HK-2 (cell line): ENCODE results near the gene LCMT2.
"Not testable (repeated sequence)": the region's sequence is repeated elsewhere in the genome, so short reads cannot be mapped to it uniquely, and the experiment has no call there.

Experiments
- DNase-seq: peaks from one replicate; pipeline ENCODE4 v3.0.0-alpha.2; 2018; ENCODE audit not compliant: unreplicated experiment

The LCMT2 gene

GRCh38 chr15:43316016-43316970 lies 14.1 kb downstream of the LCMT2 start:
- no peak for DNase-seq

- DNase-seq, result no peak
Observed at GRCh38 chr15:43314171-43314570, 16.2 kb downstream of the LCMT2 start.

- no peak for DNase-seq
Observed at GRCh38 chr15:43312378-43312777, 18.0 kb downstream of the LCMT2 start.

DNA sequence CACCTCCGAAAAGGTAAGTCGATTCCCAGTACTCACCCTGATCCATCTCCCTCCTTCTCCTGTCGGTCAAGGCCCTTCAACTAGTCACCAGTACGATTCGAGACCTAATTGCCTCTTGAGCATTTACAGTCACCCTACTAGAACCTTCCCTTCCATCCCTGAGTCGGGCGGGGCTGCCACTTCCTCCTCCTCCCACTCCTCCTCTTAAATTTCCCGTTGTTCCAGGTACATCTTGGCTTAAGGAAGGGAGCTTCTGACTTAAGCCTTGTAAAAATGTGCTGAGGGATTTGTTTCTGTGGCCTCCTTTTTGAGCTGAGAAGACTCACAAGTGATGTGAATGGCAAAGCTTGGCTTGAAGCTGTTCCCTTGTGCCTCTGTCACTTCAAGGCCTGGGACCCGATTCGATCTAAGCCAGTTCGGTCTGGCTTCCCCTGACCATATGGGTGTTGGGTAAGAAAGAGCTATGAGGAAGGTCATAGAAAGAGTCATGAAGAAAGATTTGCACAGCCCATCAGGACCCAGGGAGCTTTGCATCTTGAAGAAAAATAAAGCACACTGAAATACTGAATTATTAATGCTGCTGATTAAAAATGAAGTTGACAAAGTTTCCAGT lies 28.1 kb downstream of the LCMT2 start, which contains the start of gene TGM7:
TGM7 (minus strand) TSS at position 51 of the 613 bp plus-strand sequence.
- DNase-seq, result no peak

DNA sequence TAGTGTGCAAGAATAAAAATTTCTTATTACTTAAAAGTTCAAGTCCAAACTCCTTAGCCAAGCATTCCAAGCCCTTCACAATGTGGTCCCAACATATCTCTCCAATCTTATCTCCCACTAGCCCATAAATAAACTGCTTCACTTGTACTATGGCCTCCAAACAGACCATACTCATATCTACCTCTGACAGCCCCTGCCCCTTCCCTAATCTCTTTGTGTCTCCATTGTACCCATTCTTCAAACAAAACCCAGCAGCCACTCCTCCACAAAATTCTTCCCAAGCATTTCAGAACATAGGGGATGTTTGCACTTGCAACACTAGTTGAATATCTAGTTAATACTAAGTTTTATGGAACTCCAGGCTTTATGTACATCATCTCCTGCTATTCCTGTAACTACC lies 30.5 kb downstream of the LCMT2 start:
- no peak for DNase-seq

DNA sequence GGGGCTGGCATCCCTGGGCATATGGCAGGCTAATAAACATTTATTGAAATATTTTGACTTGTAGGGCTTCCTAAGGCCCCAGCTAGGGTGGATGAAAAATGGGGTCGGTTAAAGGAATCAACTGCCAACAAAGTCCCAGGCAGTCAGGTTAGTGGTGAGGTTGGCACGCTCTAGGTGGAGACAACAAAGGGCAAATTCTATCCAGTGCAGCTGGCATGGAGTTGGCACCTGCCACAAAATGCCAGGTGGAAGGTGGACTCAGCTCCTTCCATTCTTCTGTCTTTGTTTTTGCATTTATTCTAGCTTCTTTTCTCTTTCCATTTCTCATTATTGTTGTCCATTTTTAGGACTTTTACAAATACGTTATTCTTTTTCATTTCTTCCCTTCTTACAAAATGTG lies 31.0 kb downstream of the LCMT2 start:
- DNase-seq, result no peak

DNA sequence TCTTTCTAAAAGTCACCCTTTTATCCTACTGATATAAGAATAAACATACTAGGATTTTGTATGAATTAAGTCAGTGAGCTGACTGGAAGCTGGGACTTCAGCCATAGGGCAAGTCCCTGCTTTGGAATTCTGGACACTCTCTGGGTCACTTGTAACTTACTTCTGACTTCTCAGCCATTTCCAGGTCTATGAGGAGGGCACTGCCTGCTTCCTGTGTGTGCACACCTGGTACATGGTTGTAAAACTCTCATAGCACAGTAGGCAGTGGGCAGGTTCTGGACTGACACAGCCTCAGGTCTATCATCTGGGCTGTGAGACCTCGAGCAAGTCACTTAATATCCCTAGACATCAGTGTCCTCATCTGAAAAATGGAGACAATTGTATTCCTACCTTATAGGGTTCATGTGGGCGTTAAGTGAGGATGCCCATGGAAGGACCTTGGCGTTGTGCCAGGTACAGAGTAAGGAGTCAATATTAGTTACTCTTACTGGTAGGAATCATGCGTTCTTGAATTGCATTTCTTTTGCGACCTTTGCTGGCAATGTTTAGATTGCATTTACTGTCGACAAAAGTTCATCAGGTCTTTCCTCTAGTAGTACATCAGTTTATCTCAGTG lies 36.2 kb downstream of the LCMT2 start:
- no peak for DNase-seq

DNA sequence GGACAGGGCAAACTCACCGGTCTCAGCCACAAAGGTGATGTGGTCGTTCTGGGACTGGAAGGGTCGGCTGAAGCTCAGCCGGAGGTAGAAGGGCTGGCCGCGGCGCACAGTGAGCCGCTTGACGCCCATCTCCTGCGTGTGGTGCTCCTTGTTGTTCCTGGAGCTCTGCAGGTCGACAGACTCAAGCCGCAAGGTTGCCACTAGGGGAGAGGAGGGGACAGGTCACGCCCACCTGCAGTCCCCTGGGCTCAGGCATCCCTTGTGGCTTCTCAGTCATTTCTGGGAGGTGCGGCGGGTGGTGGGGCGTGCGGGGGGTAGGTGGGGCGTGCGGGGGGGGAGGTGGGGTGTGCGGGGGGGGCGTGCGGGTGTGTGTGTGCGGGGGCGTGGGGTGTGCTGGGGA lies 36.9 kb downstream of the LCMT2 start:
- no peak for DNase-seq

DNA sequence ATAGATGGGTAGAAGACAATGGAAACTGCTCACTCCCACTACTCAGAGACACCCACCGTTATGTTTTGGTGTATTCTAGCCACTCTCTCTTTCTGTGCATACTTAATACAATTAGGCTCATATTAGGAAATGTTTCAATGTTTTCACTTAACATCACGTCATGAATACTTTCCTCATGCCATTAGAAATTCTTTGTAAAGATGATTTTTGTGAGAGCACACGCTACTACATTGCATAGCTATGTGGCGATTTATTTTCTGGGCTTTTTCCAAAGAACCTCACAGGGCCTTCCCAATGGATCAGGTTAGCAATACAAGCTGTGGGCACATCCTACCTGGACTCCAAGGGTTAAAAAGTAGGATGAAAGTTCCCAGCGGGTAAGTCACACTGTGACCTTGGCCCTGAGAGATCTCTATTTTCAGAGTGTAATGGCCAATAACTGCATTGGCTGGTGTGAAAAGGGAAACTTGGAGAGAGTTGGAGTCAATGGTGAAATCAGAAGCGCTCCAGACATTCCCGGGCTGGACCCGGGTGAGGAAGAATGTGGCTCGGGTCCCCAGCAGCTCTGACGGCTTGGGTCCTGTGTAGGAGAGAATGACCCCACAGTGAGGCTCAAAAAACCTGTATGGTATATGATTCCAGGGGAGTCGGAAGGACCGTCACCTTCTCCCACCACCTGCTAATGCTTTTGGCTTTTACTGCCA lies 37.8 kb downstream of the LCMT2 start:
- DNase-seq, result no peak

GRCh38 chr15:43289656-43290055 lies 40.7 kb downstream of the LCMT2 start:
- DNase-seq, result not testable (repeated sequence)

DNA sequence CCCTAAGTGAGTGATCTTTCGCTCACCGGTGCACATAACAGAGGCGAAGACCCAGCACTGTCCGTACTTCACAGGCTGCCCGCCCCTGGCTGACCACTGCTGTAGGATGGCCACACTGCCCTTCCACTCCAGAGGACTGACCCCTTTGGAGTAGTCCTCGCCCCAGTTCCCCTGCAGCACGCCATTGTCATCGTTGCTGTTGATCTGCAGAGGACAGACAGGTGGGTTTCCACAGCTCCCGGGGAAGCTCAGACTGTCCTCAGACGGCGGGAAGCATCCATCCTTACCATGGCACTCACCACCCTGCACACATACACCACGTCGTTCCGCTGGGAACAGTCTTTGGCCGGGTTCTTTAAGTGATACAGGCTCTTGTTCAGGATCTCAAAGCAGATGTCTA lies 43.1 kb downstream of the LCMT2 start:
- no peak for DNase-seq

DNA sequence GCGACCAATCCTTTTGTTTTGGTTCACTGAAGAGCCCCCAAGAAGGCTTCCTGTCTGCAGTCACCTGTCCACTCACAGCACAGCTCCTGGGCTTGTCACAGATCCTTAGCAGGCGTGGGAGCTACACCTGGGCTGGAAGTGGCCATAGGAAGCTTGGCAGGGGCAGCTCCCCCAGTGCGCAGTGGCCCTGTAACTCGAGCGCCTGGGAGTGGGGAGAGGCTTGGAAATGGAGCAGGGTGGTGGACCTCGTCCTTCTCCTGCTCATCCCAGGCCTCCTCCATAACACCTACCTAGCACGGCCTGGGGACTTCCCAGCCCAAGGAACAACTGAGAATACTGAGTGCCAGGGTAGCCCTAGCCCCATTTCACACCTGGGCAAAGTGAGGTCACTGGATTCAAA lies 44.3 kb downstream of the LCMT2 start:
- no peak for DNase-seq

DNA sequence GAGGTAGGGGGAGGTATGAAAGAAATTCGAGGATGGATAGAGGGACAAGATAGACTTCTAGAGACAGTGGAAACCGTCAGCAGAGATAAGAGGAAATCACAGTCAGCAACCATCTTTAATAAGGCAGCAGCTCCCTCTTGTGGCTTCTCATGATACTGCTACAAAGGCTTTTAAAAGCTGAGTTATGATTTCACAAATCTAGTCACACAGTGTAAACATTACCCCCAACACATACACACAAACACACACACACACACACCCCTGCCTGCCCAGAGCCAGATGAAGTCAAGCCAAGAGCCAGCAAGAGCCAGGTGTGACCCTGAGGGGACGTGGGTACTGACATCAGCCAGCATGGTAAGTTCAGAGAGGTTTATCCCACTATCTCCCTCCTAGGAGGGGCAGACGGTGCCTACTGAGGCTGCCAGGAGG lies 44.8 kb downstream of the LCMT2 start:
- DNase-seq, result peak; percentile 17

DNA sequence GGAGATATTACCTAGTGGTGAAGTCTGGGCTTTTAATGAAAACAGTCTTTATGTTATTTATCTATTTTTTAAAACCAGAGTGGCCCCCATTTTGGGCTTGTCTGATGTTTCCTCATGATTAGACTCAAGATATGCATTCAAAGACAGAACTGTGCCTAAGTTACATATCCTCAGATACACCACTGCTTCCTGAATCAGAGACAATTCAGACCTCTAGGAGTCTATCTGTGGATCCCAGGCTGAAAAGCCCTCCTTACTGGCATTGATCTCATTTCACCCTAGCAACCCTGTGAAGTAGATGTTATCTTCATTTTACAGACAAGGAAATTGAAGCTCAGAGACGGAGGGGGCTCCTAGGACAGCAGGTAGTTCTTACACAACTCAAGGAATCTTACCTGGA lies 46.8 kb downstream of the LCMT2 start:
- no peak for DNase-seq

GRCh38 chr15:43281926-43282602 lies 48.3 kb downstream of the LCMT2 start:
- DNase-seq, result no peak

- DNase-seq, result no peak
Observed at GRCh38 chr15:43280996-43281395, 49.4 kb downstream of the LCMT2 start.

DNA sequence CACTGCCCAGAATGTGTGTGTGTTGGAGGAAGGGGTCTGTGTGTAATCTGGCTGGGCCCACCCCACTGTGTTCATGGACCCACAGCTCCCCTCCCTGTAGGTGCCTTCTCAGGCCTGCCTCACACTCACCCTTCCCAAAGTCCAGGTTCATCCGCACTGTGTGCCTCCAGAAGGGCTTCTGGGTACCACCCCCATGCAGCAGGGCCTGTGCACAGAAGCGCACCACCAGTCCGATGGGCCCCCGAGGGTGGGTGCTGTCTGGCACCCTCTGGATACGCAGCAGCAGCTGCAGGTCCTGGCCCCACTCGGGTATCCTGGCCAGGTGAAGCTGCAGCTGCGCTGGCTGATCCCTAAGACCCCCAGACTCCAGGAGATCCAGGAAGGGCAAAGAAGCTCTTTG lies 50.9 kb downstream of the LCMT2 start:
- DNase-seq, result no peak

- DNase-seq, result no peak
Observed at GRCh38 chr15:43278869-43279268, 51.5 kb downstream of the LCMT2 start.

- no peak for DNase-seq
Observed at GRCh38 chr15:43277901-43278300, 52.5 kb downstream of the LCMT2 start.

- DNase-seq, result no peak
Observed at GRCh38 chr15:43277231-43277823, 53.0 kb downstream of the LCMT2 start.

- no peak for DNase-seq
Observed at GRCh38 chr15:43276563-43277200, 53.7 kb downstream of the LCMT2 start.
